ENCODE data around the gene PTPRK. TPM values are rescaled to one million over a fixed set of nuclear protein-coding genes. Genes with fewer than 3 reads are reported as not detected.
A peak's percentile ranks its signal among the peaks of the same experiment; 100 is the strongest.

Gene PTPRK
- total RNA-seq, 1 donor from 2014 or later, result 72.5 TPM

DNA sequence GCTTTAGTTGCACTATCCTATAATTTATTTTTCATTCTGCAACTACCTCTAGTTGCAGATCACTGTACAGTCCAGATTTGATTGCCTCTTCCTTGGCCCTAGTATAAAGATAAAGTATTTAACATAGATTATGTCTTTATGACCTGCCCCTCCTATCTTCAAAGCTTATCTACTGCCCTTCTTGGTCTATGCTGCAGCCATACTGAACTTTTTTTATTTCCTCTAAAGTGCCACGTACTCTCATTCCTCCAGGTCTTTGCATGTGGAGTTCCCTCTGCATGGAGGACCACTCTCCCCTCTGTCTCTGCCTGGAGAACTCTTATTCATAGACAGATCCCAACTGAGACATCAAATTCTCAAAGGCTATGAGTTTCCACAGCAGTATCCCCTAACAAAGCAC, 168.0 kb downstream of the PTPRK start:
- DNase-seq (ENCODE audit: extremely low read depth, low read depth, low spot score), result no peak

DNA sequence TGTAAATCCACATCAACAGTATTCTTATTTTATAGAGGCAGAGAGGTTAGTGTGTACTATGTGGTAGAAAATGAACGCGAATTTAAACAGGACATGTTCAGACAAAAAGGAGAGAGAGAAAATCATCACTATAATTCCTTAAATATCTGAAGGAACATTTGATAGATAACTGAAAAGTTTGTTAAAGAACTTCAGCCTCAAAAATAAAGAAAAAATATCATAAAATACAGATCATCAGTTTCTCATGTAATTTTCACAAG, 169.2 kb downstream of the PTPRK start:
- DNase-seq (ENCODE audit: extremely low read depth, low read depth, low spot score), result no peak

DNA sequence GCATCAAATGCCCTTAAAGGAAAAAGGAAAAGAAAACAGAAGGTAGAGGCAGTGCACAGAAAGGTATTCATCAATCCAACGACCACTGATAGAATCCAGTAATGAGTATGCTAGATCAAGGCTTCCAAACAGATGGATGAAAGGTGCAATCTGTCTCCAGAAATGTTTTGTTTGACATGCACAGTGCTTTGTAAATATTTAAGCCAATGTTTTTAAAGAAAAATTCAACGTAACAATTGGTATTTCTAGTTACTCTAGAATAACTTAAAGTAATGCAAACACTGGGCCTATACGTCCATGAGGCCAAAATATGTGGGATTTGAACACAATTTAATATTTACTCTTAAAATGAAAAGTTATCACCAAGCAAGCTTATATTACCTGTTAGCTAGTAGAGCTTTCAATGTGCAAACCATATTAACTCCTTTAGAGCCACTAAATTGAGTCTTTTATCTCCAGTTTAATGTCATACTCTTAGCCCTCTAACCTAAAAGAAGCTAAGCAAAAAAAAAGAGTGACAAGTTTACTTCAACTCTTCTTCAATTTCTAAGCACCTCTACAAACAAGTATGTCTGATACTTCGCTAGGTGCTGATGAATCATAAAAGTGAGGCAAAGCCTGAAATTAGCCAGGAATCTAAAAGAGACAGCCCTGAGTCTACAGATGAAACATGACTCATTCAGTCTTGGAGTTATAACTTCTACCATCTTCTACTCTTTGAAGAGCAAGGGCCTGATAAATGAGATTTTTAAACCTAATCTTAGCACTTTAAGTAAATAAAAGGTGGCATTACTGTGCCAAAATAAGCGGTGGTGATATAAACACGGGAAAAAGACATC, 169.8 kb downstream of the PTPRK start:
- no peak for DNase-seq (ENCODE audit: extremely low read depth, low read depth, low spot score)

DNA sequence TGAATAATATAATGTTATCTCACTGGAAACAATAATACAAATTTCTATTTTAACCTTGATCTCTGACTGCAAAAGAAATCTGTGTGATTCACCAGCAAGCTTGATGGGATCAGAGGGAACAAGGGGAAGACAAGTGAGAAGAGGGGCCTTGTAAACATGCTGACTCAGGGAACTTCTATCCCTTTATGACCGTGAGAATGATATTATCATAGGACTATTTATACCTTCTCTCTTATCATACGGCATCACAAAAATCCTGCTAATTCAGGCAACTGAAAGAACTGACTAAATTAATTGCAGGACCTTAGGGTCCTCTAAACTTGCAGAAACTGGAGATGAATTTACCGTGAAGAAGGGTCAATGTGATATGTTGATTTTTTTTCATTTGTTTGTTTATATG, 173.3 kb downstream of the PTPRK start:
- DNase-seq (ENCODE audit: extremely low read depth, low read depth, low spot score), result no peak

DNA sequence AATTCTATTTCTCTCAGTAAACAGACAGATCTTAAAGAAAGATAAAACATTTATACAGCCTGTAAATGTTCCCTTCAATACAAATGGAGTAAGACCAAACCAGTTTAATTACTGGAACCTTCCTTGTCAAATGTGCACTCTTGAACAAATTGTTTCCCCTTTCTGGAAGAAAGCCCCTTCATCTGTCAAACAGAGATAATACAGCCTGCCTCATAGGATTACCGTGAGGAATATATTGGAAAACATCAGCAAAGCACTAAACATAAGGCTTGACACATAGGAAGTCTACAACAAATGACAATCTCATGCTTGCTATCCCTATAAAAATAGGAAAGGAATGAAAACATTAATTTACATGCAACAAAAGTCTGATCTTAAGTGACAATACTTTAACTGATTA, 173.8 kb downstream of the PTPRK start:
- no peak for DNase-seq (ENCODE audit: extremely low read depth, low read depth, low spot score)

DNA sequence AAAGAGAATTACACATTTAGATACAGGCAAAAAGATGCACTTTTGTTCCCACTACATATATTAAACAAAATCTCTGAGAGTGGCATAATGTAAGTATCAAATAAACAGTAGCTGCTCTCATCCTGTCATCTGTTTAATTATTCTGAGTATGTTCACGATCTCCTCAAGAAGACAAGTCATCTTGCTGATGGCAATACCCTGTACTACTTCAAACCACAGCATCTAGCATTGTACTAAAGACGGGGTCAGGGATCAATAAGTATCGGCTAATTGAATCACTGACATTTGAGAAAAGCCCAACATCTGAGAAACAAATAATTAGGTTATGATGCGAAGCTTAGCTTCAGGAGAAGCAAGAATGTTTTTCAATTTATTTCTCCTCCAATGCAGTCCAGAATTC, 175.1 kb downstream of the PTPRK start:
- no peak for DNase-seq (ENCODE audit: extremely low read depth, low read depth, low spot score)

DNA sequence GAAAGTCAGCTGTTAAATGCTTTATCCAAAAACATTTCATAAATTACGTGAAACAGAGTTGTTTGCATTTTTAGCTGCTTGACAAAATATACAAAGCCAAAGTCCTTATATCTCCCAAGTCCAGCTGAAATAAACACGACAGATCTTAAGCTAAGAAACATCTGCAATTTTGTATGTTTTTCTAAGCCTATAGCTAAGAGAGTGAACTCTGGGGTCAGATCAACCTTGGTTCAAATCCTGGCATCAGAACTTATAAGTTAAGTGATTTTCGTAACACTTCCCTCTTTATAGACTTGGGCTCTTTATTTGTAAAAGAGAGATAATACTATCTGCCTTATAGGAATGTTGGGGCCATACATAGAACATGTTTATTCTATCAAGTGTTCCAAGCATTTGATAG, 176.7 kb downstream of the PTPRK start:
- DNase-seq (ENCODE audit: extremely low read depth, low read depth, low spot score), result no peak

DNA sequence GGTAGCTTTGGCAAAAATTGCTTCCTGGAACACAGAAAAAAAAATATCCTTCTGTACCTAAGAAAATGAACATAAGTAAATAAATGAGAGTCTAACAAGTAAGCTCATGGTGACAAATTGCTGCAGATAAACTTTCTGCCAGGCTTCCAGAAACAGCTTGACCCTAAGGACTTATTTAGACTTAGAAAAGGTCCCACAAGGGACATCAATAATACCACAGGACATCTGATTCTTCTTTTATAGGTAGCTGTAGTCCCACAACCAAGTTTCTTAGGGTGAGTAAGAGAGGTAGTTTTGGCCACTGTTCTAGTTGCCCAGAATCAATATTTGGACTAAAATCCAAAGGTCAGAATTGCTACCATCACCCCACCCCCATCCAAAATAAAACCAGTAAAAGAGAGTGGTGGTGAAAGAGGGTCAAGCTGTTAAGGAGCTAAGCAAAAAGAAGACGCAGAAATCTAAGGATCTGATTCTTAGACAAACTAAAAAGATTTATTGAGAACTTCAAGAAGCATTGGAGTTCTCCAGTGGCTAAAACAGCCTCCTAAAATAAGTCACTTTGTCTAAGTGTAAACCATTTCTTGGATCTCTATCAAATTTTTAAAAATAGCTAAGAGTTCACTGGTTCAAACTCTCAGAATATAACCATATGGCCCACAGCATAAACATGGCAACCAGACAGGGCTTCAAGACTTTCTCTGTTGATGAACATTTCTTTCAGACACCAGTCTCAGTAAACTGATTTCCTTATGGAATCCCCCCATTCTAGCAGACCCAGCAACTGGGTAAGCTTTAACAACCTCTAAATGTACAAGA, 180.6 kb downstream of the PTPRK start:
- no peak for DNase-seq (ENCODE audit: extremely low read depth, low read depth, low spot score)

DNA sequence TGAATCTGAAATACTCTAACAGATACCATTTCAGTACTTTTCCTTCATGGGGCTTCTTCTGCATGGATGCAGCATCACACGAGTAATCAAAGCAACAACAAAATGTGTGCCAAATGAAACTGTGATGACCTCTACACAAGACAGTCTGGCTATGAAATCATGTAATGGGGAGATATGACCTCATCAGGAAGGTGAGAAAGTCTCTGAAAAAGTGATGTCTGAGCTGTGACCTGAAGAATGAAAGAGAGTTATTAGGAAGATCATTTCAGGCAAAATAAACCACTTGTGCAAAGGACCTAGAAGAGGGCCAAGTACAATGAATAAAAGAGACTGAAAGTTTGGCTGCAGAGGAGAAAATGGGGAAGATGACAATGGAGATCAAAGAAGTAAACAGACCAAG, 182.8 kb downstream of the PTPRK start:
- no peak for DNase-seq (ENCODE audit: extremely low read depth, low read depth, low spot score)

DNA sequence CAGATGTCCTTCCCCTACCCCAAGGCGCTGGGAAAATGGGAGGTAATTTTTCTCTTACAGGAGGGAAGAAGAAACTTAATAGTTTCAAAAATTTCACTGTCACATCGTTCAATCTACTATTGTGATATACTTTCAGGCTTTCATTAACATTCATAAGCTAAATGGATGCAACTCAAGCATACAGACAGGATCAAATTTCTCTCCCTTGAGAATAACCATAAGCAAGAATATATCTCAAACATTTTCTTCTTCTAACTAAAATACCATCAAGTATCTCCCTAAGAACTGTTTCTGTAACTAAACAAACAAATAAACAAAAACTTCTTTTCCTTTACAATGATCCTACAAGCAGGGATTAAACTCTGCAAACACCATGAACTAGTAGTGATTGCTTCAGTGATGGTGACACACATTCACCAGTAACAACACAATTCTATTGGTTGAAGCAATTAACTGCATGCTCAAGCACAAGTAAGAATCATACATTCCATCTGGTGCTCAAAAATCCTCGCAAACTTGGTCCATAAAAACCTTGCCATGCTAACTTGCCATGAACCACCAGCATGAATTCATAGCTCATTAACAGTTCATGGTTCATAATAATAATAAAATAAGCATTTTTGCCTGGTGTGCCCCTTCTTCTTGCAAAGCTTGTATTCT, 183.8 kb downstream of the PTPRK start:
- no peak for DNase-seq (ENCODE audit: extremely low read depth, low read depth, low spot score)

DNA sequence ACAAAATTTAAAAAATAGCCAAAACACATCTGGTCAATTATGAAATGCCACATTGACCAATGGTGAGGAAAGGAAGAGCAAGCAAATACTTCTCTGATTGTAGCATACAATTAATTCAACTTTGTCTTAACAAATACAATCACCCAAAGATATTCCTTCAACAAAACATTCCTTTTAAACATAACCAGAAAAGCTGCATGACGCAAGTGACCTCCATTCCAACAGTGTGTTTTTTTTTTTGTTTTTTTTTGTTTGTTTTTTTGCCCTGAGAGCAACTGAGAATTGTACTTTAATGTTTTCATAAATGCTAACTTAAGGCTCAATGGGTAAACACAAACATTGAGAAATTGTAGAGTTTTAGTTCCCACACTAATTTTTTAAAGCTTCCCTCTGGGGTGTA, 184.4 kb downstream of the PTPRK start:
- no peak for DNase-seq (ENCODE audit: extremely low read depth, low read depth, low spot score)

DNA sequence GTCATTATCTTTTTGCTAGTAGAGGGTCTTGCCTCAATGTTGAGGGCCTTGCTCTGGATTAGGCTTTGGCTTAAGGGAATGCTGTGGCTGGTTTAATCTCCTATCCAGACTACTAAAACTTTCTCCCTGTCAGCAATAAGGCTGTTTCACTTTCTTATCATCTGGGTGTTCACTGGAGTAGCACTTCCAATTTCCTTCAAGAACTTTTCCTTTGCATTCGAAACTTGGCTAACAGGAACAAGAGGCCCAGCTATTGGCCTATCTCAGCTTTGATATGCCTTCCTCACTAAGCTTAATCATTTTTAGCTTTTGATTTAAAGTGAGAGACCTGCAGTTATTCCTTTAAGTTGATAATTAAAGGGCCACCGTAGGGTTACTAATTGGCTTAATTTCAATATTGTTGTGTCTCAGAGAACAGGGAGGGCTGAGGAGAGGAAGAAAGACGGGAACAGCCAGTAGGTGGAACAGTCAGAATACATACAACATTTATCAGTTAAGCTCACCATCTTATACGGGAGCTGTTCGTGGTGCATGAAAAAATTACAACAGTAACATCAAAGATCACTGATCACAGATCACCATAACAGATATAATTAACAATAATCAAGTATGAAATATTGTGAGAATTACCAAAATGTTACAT, 186.7 kb downstream of the PTPRK start:
- no peak for DNase-seq (ENCODE audit: extremely low read depth, low read depth, low spot score)

DNA sequence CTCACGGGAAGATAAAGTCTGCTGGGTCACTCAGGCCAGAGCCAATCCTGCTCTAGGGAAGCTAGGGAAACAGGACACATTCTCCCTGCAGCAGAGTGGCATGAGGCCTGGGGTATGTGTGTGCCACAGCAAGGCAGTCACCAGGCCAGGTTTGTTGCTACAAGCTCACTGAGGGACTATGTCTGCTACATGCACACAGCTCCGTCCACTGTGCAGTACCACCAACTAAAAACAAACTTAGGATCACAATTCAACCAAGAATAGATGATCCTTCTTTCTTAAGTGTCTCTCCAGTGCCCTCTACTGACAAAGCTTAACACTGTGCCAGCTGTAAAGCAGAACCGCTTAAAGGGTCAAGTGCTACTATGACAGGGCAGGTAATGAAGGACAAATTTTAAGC, 192.5 kb downstream of the PTPRK start:
- peak; percentile 16 for DNase-seq (ENCODE audit: extremely low read depth, low read depth, low spot score)

DNA sequence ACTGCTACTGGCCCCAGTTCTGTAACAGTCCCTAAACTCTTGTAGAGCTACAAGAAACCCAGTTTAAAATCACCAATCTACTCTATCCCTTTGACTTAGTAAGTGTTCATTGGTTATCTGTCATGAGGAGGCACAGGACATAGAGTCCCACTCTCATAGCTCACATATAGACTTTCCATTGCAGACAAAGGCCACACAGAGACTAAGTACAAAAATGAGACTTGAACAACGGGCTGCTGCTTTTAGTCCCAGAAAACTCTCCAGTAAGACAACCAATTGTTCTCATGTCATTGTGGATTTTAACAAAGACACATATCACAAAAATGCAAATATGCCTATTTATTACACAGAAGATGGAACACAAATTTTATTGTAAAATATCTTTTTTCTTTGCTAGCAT, 197.4 kb downstream of the PTPRK start:
- DNase-seq (ENCODE audit: extremely low read depth, low read depth, low spot score), result no peak

DNA sequence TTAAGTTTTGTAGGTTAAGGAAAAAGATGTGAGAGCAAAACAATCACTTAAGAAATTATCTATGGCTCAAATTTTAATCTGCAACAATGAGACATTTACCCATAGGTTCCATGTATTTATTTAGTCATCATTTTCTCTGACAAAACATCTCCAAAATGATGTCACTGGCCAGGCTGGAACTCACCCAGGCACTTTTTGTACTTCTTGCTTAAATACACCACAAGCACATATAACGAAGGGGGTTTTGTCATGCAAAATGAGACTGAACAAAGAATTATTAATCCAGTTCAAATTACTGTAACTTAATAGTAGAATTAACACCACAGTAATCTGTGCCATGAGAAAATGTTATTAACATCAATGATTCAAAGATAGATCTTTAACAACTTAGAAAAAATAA, 200.5 kb downstream of the PTPRK start:
- DNase-seq (ENCODE audit: extremely low read depth, low read depth, low spot score), result no peak

DNA sequence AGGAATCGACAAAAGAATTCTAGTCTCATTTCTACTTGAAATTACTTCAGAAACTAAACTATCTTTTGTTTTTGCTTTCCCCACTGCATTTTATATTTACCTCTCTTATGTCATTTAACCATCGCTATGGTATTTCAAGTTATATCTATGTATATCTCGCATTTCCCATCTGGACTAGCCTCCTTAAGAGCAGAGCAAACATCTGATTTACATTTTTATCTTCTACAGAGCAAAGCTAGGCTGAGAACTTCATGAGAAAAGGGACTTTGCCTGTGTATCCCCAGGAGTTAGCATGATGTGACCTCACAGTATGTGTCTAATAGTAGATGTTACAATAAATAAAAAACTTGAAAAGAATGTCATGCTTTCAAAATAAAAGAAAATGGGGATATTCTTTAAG, 201.2 kb downstream of the PTPRK start:
- DNase-seq (ENCODE audit: extremely low read depth, low read depth, low spot score), result no peak

DNA sequence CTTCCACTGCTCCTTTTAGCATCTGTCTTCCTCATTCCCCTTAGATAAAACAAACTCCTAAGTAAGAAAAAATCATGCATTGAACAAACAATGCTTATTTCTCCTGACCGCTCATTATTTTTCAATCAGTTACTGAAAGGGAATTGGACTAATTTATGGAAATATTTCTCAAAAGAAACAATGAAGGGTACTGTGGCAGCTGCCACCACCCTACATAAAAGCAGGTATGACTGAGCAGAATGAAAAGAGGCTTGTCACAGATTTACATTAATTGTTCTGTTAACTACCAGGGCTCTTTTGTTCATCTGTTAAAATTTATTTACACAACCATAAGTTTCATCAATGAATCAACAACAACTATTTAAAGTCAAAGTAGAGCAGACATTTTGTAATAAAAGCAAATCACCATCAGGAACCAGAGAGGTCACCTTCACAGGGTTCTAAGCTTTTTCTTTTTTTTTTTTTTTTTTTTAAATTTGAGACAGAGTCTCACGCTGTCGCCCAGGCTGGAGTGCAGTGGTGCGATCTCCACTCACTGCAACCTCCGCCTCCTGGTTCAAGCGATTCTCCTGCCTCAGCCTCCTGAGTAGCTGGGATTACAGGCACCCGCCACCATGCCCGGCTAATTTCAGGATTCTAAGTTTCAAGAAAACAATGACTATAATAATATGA, 204.0 kb downstream of the PTPRK start:
- no peak for DNase-seq (ENCODE audit: extremely low read depth, low read depth, low spot score)

DNA sequence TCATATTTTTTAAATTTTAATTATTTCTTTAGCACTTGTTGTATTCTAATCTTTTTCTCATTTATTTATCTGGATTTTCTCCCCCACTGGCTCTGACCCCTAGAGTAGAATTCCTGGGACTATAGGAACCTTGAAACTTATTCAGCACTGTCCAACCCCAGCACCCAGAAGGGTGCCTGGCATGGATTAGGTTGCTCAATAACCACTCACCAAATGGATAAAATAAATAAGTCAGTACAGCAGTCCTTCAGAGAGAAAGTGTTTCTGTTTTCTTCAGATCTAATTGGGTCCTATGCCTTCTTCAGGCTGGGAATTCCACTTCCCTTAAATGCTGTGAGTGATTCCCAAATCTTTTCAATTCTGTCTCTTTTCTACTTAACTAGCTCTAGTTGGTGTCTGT, 206.2 kb downstream of the PTPRK start:
- DNase-seq (ENCODE audit: extremely low read depth, low read depth, low spot score), result no peak

DNA sequence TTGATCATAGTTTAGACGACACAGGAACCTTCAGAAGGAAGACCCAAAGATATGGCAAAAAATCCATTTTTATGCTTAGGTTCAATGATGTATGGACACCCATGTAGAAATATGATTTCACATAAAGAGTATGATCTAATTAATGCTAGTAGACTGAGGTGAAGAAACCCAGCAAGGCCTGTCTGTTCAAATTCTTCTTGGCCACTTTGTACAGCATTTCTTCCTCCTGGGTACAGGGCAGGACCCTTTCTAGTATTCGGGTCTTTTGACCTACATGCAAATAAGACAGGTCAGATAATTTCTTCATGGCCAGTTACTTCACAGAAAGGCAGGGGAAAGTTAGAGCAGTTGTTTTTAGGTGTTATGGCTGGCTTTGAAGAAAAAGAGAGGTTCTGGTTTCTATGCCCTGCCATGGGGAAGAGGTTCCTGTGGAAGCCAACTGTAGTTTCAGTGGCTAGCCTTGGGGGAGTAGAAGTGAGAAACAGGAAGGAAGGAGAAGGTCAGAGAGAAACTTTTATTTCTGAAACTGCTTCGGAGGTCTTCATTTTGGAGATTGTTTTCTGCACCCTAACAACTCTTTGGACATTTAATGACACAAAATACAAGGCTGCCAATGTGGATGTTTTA, 208.3 kb downstream of the PTPRK start:
- DNase-seq (ENCODE audit: extremely low read depth, low read depth, low spot score), result no peak

DNA sequence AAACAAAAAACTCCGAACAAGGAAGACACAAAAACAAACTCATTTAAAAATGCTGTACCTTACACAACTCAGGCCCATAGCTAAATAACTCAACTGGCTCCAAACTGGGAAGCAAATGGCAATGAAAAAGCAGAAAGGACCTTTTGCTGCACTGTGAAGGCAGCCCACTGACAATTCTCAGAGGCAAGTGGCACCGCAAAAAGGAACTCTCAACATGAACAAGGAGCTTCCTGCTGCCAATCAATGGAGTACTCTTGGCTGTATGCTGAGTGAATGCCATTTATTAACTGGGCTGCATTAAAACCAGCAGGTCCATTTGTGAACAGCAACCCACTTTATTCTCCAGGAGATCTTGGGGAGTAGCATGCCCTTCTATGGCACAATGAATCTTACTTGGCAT, 209.9 kb downstream of the PTPRK start:
- no peak for DNase-seq (ENCODE audit: extremely low read depth, low read depth, low spot score)

Data from glomerular endothelial cell (primary cell).